H1 (cell line): Measurements from ENCODE around the gene KIAA1671. TPM values are rescaled to one million over a fixed set of nuclear protein-coding genes. Genes with fewer than 3 reads are reported as not detected.

Experiments used
- polyA plus RNA-seq, 7 experiments: library from polyadenylated mRNA; depleted of rRNA in 3 of 7; stranded (reverse) in 5 of 7; unstranded in 2 of 7; fragments of >200 nt in 5 of 7; fragments of 200-250 nt in 2 of 7; gene quantifications; 1 replicate in 5 of 7; 2 replicates in 1 of 7; 4 replicates in 1 of 7; pipeline versions ENCODE4 v1.2.1 to v1.2.3, GENCODE V29; 2011 to 2013; ENCODE audit warnings: missing spikeins in 2 of 7, mixed read lengths in 2 of 7
- total RNA-seq: library from RNA; stranded (reverse); fragmentation: NEBNext Ultra II Directional; extraction: Animal tissue kit (Norgen Biotek cat#: 25700); gene quantifications from 2 replicates; pipeline ENCODE4 v1.2.1, GENCODE V29; 2021
- TF ChIP-seq, protein P1 (sequence below): IDR thresholded peaks from 2 replicates; pipeline ENCODE4 v1.6.1; 2012; ENCODE audit warnings: inconsistent platforms

Gene KIAA1671
- total and polyA plus RNA-seq, 2 of the 8 experiments (the other 6 are each of a cell fraction or from before 2014, with no cell fraction given): 6.4 to 23.9 TPM

DNA sequence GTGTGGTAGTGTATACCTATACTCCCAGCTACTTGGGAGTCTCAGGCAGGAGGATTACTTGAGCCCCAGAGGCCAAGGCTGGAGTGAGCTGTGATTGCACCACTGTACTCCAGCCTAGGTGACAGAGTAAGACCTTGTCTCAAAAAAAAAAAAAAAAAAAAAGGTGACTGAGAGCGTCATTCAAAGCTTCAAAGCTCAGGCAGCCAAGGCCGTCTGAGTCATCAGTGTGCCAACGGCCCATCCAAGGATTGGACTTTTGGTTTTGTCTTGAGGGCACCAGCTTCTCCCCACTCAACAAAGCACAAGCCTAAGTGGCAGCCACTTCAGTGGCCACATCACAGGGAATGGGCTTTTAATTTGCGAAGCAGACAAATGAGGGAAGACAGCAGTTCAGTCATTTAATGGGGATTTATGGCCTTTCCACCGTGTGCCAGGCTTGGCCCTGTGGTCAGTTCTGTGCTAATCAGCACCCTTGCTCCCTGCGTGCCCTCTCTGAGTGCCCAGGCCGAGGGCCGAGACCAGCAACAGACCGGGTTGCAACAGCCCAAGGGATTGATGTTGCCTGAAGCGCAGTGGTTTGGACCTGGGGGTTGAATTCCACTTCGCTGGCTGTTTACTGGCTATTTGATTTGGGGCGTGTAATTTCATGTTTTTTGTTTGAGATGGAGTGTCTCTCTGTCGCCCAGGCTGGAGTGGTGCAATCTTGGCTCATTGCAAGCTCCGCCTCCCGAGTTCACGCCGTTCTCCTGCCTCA lies 216.9 kb downstream of the KIAA1671 start (continued):
- TF ChIP-seq, protein P1, sequence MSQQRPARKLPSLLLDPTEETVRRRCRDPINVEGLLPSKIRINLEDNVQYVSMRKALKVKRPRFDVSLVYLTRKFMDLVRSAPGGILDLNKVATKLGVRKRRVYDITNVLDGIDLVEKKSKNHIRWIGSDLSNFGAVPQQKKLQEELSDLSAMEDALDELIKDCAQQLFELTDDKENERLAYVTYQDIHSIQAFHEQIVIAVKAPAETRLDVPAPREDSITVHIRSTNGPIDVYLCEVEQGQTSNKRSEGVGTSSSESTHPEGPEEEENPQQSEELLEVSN: no peak
